H9 (cell line): ENCODE measurements around the gene PTRH1. TPM values are rescaled to one million over a fixed set of nuclear protein-coding genes. Genes with fewer than 3 reads are reported as not detected.

Source experiments
- DNase-seq: peaks from one replicate; pipeline ENCODE4 v3.0.0-alpha.2; 2017
- H2AFZ ChIP-seq: one replicate; pipeline ENCODE4 v1.6.1; 2013; ENCODE audit warnings: mild to moderate bottlenecking, low read length, control low read depth, moderate library complexity
- H2AK5ac ChIP-seq: 2 replicates; pipeline ENCODE4 v1.6.1; 2013; ENCODE audit warnings: low read length, control low read depth, mixed read lengths; ENCODE audit not compliant: insufficient read length
- H2BK120ac ChIP-seq: one replicate; pipeline ENCODE4 v1.6.1; 2013; ENCODE audit warnings: low read depth, mild to moderate bottlenecking, low read length, control low read depth, inconsistent platforms; ENCODE audit not compliant: poor library complexity, severe bottlenecking
- H2BK12ac ChIP-seq: 2 replicates; pipeline ENCODE4 v1.6.1; 2013; ENCODE audit warnings: low read length, control low read depth, mixed read lengths, low read depth; ENCODE audit not compliant: insufficient read length
- H2BK15ac ChIP-seq: 2 replicates; pipeline ENCODE4 v1.6.1; 2013; ENCODE audit warnings: low read depth, low read length, control low read depth
- H2BK20ac ChIP-seq: one replicate; pipeline ENCODE4 v1.6.1; 2013; ENCODE audit warnings: low read depth, mild to moderate bottlenecking, low read length, control low read depth, inconsistent platforms; ENCODE audit not compliant: poor library complexity, severe bottlenecking
- H2BK5ac ChIP-seq: 2 replicates; pipeline ENCODE4 v1.6.1; 2013; ENCODE audit warnings: low read length, control low read depth, mixed read lengths; ENCODE audit not compliant: insufficient read length
- H3K14ac ChIP-seq: 2 replicates; pipeline ENCODE4 v1.6.1; 2013; ENCODE audit warnings: low read length, control low read depth; ENCODE audit not compliant: insufficient read depth
- H3K18ac ChIP-seq: 2 replicates; pipeline ENCODE4 v1.6.1; 2013; ENCODE audit warnings: low read depth, mild to moderate bottlenecking, mixed read lengths, low read length, control low read depth; ENCODE audit not compliant: insufficient read length
- H3K23ac ChIP-seq: 2 replicates; pipeline ENCODE4 v1.6.1; 2013; ENCODE audit warnings: low read length, control low read depth, mixed read lengths, low read depth; ENCODE audit not compliant: insufficient read length
- H3K23me2 ChIP-seq: 2 replicates; pipeline ENCODE4 v1.6.1; 2013; ENCODE audit warnings: low read depth, mild to moderate bottlenecking, mixed read lengths, low read length, control low read depth; ENCODE audit not compliant: insufficient read length, poor library complexity, severe bottlenecking
- H3K27ac ChIP-seq: 2 replicates; pipeline ENCODE4 v1.5.1; 2013; ENCODE audit warnings: low read length, control low read depth, mixed read lengths, low read depth; ENCODE audit not compliant: insufficient read length
- H3K27me3 ChIP-seq: 2 replicates; pipeline ENCODE4 v1.6.1; 2013; ENCODE audit warnings: low read length, control low read depth, inconsistent platforms; ENCODE audit not compliant: insufficient read depth
- H3K4ac ChIP-seq: 2 replicates; pipeline ENCODE4 v1.6.1; 2013; ENCODE audit warnings: low read depth, mild to moderate bottlenecking, control low read depth, inconsistent platforms, low read length, moderate library complexity
- H3K4me1 ChIP-seq: 2 replicates; pipeline ENCODE4 v1.6.1; 2013; ENCODE audit warnings: low read length, control low read depth, inconsistent platforms; ENCODE audit not compliant: insufficient read depth
- H3K4me2 ChIP-seq: 2 replicates; pipeline ENCODE4 v1.6.1; 2013; ENCODE audit warnings: low read length, control low read depth, mixed read lengths; ENCODE audit not compliant: insufficient read length, insufficient read depth
- H3K56ac ChIP-seq: 2 replicates; pipeline ENCODE4 v1.6.1; 2013; ENCODE audit warnings: low read depth, mild to moderate bottlenecking, mixed read lengths, low read length, control low read depth; ENCODE audit not compliant: insufficient read length
- H3K79me1 ChIP-seq: 2 replicates; pipeline ENCODE4 v1.6.1; 2013; ENCODE audit warnings: low read depth, mild to moderate bottlenecking, moderate library complexity, low read length, control low read depth, inconsistent platforms; ENCODE audit not compliant: insufficient read depth, poor library complexity, severe bottlenecking
- H3K79me2 ChIP-seq: 2 replicates; pipeline ENCODE4 v1.6.1; 2013; ENCODE audit warnings: low read length, control low read depth, inconsistent platforms; ENCODE audit not compliant: insufficient read depth
- H3K9ac ChIP-seq: 2 replicates; pipeline ENCODE4 v1.6.1; 2013; ENCODE audit warnings: low read length, control low read depth, mixed read lengths; ENCODE audit not compliant: insufficient read length; ENCODE audit errors: extremely low read depth
- H3K9me3 ChIP-seq: one replicate; pipeline ENCODE4 v1.6.1; 2013; ENCODE audit warnings: low read depth, low read length, inconsistent platforms; ENCODE audit not compliant: control insufficient read depth
- H3T11ph ChIP-seq: one replicate; pipeline ENCODE4 v1.6.1; 2013; ENCODE audit warnings: mild to moderate bottlenecking, low read length, control low read depth, inconsistent platforms
- H4K20me1 ChIP-seq: one replicate; pipeline ENCODE4 v1.6.1; 2013; ENCODE audit not compliant: control insufficient read depth, insufficient read length, insufficient read depth
- H4K5ac ChIP-seq: 2 replicates; pipeline ENCODE4 v1.6.1; 2013; ENCODE audit warnings: low read depth, mild to moderate bottlenecking, mixed read lengths, low read length, control low read depth; ENCODE audit not compliant: insufficient read length
- H4K8ac ChIP-seq: replicated peaks from 2 replicates; pipeline ENCODE4 v1.6.1; 2013; ENCODE audit warnings: low read length, control low read depth, mixed read lengths, low read depth; ENCODE audit not compliant: insufficient read length
- H4K91ac ChIP-seq: 2 replicates; pipeline ENCODE4 v1.6.1; 2013; ENCODE audit warnings: low read depth, mild to moderate bottlenecking, moderate library complexity, mixed read lengths, low read length, control low read depth; ENCODE audit not compliant: insufficient read length
- H3K27ac Mint-ChIP-seq, 3 experiments: 2 replicates in 2 of 3; 3 replicates in 1 of 3; pipeline ENCODE4 v1.8.0; 2020 to 2021; ENCODE audit warnings: mixed read lengths in 3 of 3, mild to moderate bottlenecking in 1 of 3, moderate library complexity in 1 of 3
- H3K27me3 Mint-ChIP-seq: 2 replicates; pipeline ENCODE4 v1.8.0; 2021; ENCODE audit warnings: low read depth, mild to moderate bottlenecking, moderate library complexity, mixed read lengths
- H3K36me3 Mint-ChIP-seq, 3 experiments: 2 replicates in 2 of 3; 3 replicates in 1 of 3; pipeline ENCODE4 v1.8.0; 2020 to 2021; ENCODE audit warnings: low read depth in 3 of 3, mixed read lengths in 3 of 3; ENCODE audit not compliant: insufficient read depth in 1 of 3
- H3K4me1 Mint-ChIP-seq, 2 experiments: 2 replicates each; pipeline ENCODE4 v1.8.0; 2020; ENCODE audit warnings: mixed read lengths in 2 of 2
- H3K4me3 Mint-ChIP-seq, 2 experiments: 2 replicates in 1 of 2; 3 replicates in 1 of 2; pipeline ENCODE4 v1.8.0; 2020 to 2021; ENCODE audit warnings: mild to moderate bottlenecking in 2 of 2, mixed read lengths in 2 of 2, moderate library complexity in 1 of 2
- H3K9me3 Mint-ChIP-seq, 2 experiments: 2 replicates in 1 of 2; 3 replicates in 1 of 2; pipeline ENCODE4 v1.8.0; 2020; ENCODE audit warnings: mild to moderate bottlenecking in 2 of 2, mixed read lengths in 2 of 2, moderate library complexity in 1 of 2
- WGBS: extraction: QIAGEN DNeasy Blood & Tissue Kit; methylation state at CpG from one replicate; pipeline ENCODE4 v1.1.7; 2013; ENCODE audit warnings: missing lambda C conversion rate, low lambda C conversion rate, mixed read lengths; ENCODE audit not compliant: insufficient read length; ENCODE audit errors: extremely low coverage; 5-methylcytosine and 5-hydroxymethylcytosine counted together
- total RNA-seq: library from RNA; stranded (reverse); gene quantifications from 2 replicates; pipeline ENCODE4 v1.2.1, GENCODE V29; 2021
- TF ChIP-seq, protein P1 (sequence below): fragments of 200-600 bp; sonication (generic); conservative IDR thresholded peaks from 3 replicates; pipeline ENCODE4 v1.8.0; 2021; ENCODE audit warnings: antibody characterized with exemption, mild to moderate bottlenecking

The PTRH1 gene
- total RNA-seq, 1 experiment from 2014 or later = 10.9 TPM

DNA sequence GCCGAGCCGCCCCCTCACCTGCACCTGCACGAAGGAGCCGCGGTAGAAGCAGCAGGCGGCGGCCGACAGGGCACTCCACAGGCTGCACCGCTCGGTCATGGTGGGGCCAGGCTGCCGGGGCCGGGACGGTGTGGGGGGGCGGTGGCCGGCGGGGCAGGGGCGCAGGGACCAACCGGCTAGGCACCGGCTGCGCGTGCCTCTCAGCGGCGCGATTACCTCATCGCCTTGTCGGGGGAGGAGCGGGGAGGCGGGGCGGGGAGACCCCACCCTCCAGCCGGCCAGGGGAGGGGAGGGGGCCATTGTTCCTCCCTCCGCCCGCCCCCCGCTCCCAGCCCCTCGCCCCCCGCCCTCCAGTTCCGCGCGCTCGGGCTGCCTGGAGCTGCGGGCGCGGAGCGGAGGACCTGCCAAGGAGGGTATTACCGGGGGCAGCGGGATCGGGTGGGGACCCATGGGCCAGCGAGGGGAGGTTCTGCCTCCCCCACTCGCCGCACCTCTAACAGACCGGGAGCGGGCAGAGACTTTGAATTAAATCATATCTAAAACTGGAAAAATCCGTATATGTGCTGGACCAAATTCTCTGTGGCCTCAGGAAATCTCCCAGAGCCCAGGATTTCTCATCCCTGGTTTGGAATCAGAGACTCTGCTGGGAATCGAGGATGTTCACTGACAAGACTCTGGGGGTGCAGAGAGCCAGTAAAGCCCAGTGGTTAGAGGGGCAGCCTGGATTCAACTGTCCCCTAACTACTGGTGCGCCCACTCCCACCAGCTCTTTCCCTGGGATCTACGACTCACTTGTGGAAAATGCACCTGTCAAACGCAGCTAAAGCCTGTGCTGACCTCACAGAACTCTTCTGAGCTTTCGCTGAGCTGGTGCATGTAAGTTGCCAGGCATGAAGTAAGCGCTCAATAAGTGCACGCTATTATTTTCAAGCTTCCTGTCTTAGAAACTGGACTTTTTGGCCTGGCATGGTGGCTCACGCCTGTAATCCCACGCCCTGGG, 39.9 kb upstream of the PTRH1 start:
- no peak overlapping the region for H2BK5ac ChIP-seq
- H3K56ac ChIP-seq = no peak overlapping the region
- no peak overlapping the region for H3K23ac ChIP-seq
- H3K4me2 ChIP-seq = peak overlapping the region; percentile 49
- no peak overlapping the region for H4K8ac ChIP-seq
- H3K4ac ChIP-seq = no peak overlapping the region
- H3K9ac ChIP-seq = no peak overlapping the region
- no peaks in the 10 kb centered on the region for H3K79me2 ChIP-seq
- no peak overlapping the region for H2BK20ac ChIP-seq
- WGBS = no CpG with 5 or more reads among the region's 61 CpGs
- H3K9me3 ChIP-seq = no peaks in the 10 kb centered on the region
- no peak overlapping the region for H3K18ac ChIP-seq
- no peaks in the 10 kb centered on the region for H3K9me3 Mint-ChIP-seq
- H3K27ac Mint-ChIP-seq = no peak overlapping the region
- H3K27ac ChIP-seq = no peak overlapping the region
- peak; percentile 82 for DNase-seq
- H3K14ac ChIP-seq = peak overlapping the region; percentile 83; the same call in 1 of the 2 replicates
- H3K4me3 Mint-ChIP-seq = peak overlapping the region; percentile 53 to 76
- no peak overlapping the region for H4K5ac ChIP-seq
- H2AK5ac ChIP-seq = no peak overlapping the region
- H3K27me3 Mint-ChIP-seq = peaks cover 52% of the 10 kb centered on the region
- peaks cover 3 to 6% of the 10 kb centered on the region in 2 experiments; a peak in 2 of 4 replicates for H3K4me1 Mint-ChIP-seq
- TF ChIP-seq, protein P1, sequence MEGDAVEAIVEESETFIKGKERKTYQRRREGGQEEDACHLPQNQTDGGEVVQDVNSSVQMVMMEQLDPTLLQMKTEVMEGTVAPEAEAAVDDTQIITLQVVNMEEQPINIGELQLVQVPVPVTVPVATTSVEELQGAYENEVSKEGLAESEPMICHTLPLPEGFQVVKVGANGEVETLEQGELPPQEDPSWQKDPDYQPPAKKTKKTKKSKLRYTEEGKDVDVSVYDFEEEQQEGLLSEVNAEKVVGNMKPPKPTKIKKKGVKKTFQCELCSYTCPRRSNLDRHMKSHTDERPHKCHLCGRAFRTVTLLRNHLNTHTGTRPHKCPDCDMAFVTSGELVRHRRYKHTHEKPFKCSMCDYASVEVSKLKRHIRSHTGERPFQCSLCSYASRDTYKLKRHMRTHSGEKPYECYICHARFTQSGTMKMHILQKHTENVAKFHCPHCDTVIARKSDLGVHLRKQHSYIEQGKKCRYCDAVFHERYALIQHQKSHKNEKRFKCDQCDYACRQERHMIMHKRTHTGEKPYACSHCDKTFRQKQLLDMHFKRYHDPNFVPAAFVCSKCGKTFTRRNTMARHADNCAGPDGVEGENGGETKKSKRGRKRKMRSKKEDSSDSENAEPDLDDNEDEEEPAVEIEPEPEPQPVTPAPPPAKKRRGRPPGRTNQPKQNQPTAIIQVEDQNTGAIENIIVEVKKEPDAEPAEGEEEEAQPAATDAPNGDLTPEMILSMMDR = no peak
- H3K36me3 Mint-ChIP-seq = peaks cover 0 to 4% (median 0%) of the 10 kb centered on the region in 3 experiments; a peak in 1 of 7 replicates
- H4K20me1 ChIP-seq = no peaks in the 10 kb centered on the region
- peaks cover 6% of the 10 kb centered on the region for H3K23me2 ChIP-seq
- no peak overlapping the region for H2BK120ac ChIP-seq
- H3K4me1 ChIP-seq = peaks cover 3% of the 10 kb centered on the region; the same call in 1 of the 2 replicates
- no peak overlapping the region for H3T11ph ChIP-seq
- H3K79me1 ChIP-seq = no peaks in the 10 kb centered on the region
- H2BK12ac ChIP-seq = no peak overlapping the region
- no peak overlapping the region for H2AFZ ChIP-seq
- no peak overlapping the region for H4K91ac ChIP-seq
- H3K27me3 ChIP-seq = no peaks in the 10 kb centered on the region; the same call in 1 of the 2 replicates
- H2BK15ac ChIP-seq = no peak overlapping the region
